Left ventricle myocardium inferior (tissue), 1 donor: ENCODE results near the gene CUBN. TPM values are rescaled to one million over a fixed set of nuclear protein-coding genes. Genes with fewer than 3 reads are reported as not detected.

Experiments
- DNase-seq: peaks from one replicate; pipeline ENCODE4 v3.0.0-alpha.2; 2020
- H3K27ac ChIP-seq: fragments of 200-600 bp; replicated peaks from 2 replicates; pipeline ENCODE4 v1.8.0; 2021
- H3K27me3 ChIP-seq: fragments of 200-600 bp; 2 replicates; pipeline ENCODE4 v1.8.0; 2021; ENCODE audit warnings: low read depth
- H3K36me3 ChIP-seq: fragments of 200-600 bp; 2 replicates; pipeline ENCODE4 v1.8.0; 2021
- H3K4me1 ChIP-seq: fragments of 200-600 bp; 2 replicates; pipeline ENCODE4 v1.8.0; 2021
- H3K4me3 ChIP-seq: fragments of 200-600 bp; 2 replicates; pipeline ENCODE4 v1.8.0; 2021; ENCODE audit warnings: mild to moderate bottlenecking, moderate library complexity
- H3K9me3 ChIP-seq: fragments of 200-600 bp; replicated peaks from 2 replicates; pipeline ENCODE4 v1.8.0; 2021
- intact Hi-C: fragments of 100-400 bp; cut with micrococcal nuclease; formaldehyde crosslinking; loops from one replicate; pipeline ENCODE4 v1.11.0; 2022
- total RNA-seq: library from RNA; stranded (reverse); fragmentation: NEBNext Ultra II Directional; extraction: Animal tissue kit (Norgen Biotek cat#: 25700); gene quantifications from one replicate; pipeline ENCODE4 v1.2.1, GENCODE V29; 2021
- TF ChIP-seq, protein P1 (sequence below): fragments of 200-600 bp; IDR thresholded peaks from 2 replicates; pipeline ENCODE4 v1.8.0; 2021; ENCODE audit warnings: antibody characterized with exemption, mild to moderate bottlenecking, borderline replicate concordance
- donor health status: DM: no; HTN: yes; CAD: no; lungs with severe emphysema.

The CUBN gene
- total RNA-seq, 1 donor from 2014 or later, result 0.44 TPM

DNA sequence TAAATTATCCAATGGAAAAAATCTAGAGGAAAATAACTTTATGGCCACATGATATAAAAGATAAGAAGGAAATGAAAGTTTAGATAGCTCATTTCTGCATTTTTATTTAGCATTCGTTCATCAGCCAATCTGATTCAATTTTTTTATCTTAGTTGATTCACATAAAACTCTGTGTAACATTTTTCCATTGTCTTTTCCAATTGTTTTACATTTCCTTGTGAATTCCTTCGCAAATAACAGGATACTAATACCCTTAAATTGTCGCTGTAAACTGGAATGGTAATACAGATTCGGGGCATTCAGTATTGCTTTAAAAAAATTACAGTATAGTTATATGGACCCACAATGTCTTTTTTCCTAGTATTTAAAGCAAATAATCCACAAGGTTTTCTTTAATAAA, 136.4 kb downstream of the CUBN start:
- intact Hi-C loops, result no loop called here

DNA sequence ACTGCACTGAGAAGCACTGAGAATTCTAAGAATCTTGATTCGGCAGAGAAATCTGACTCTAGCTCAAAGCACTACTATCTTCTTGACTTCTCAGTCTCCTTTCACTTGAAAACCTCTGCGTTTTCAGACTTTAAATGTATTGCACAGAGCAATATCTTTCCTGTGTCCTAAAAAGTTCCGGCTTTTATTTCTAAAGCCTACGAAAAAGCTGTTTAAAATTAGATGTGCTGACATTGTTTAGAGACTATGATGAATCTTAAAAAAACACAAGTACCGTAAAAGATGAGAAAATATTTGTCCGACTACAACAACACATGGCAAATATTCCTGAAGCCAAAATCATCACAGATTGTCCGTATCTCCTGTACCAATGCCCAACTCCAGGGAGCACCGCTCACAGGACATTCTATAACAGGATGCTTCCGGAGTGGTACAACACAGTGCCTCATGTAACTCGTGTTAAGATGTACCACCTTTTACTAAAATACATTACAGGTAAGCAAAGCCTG, 136.9 kb downstream of the CUBN start:
- Histone ChIP-seq H3K4me3 (peak overlapping the region; percentile 29), H3K4me1 (peaks cover 41% of the 10 kb centered on the region), H3K9me3 (no peaks in the 10 kb centered on the region), H3K27ac (peak overlapping the region; percentile 70), H3K27me3 (no peaks in the 10 kb centered on the region), H3K36me3 (no peaks in the 10 kb centered on the region)
- intact Hi-C loops, result no loop called here
- TF ChIP-seq, protein P1, sequence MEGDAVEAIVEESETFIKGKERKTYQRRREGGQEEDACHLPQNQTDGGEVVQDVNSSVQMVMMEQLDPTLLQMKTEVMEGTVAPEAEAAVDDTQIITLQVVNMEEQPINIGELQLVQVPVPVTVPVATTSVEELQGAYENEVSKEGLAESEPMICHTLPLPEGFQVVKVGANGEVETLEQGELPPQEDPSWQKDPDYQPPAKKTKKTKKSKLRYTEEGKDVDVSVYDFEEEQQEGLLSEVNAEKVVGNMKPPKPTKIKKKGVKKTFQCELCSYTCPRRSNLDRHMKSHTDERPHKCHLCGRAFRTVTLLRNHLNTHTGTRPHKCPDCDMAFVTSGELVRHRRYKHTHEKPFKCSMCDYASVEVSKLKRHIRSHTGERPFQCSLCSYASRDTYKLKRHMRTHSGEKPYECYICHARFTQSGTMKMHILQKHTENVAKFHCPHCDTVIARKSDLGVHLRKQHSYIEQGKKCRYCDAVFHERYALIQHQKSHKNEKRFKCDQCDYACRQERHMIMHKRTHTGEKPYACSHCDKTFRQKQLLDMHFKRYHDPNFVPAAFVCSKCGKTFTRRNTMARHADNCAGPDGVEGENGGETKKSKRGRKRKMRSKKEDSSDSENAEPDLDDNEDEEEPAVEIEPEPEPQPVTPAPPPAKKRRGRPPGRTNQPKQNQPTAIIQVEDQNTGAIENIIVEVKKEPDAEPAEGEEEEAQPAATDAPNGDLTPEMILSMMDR, result no peak
- DNase-seq, result no peak

More for the DNA sequence above, 136.4 kb downstream of the CUBN start:
- peaks cover 36% of the 10 kb centered on the region for H3K4me1 ChIP-seq
- H3K36me3 ChIP-seq, result no peaks in the 10 kb centered on the region
- no peak for DNase-seq
- peak overlapping the region; percentile 29 for H3K4me3 ChIP-seq
- H3K27me3 ChIP-seq, result no peaks in the 10 kb centered on the region
- no peaks in the 10 kb centered on the region for H3K9me3 ChIP-seq
- TF ChIP-seq, protein P1, result no peak
- peak overlapping the region; percentile 70 for H3K27ac ChIP-seq

DNA sequence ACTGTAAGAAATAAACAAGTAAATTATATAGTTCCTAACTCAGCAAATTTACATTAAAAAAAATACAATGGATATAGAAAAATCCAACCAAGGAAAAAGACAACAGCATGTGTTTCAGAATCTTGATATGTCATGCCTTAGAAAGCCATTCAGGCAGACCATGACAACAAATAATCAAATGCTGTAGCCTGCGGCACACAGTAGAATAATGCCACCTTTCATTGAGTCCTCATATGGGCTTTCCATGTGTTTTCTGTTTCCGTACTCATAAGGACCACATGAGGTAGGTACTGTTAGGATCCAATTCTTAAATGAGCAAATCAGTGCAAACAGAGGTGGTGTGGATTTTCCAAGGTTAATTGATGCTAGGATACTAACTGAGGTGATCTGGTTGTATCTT, 138.6 kb downstream of the CUBN start:
- TF ChIP-seq, protein P1, result no peak
- Histone ChIP-seq H3K27me3 (no peaks in the 10 kb centered on the region), H3K36me3 (no peaks in the 10 kb centered on the region), H3K9me3 (no peaks in the 10 kb centered on the region), H3K4me3 (no peak overlapping the region), H3K27ac (no peak overlapping the region), H3K4me1 (peaks cover 46% of the 10 kb centered on the region)
- DNase-seq, result no peak
- intact Hi-C loops, result no loop called here

DNA sequence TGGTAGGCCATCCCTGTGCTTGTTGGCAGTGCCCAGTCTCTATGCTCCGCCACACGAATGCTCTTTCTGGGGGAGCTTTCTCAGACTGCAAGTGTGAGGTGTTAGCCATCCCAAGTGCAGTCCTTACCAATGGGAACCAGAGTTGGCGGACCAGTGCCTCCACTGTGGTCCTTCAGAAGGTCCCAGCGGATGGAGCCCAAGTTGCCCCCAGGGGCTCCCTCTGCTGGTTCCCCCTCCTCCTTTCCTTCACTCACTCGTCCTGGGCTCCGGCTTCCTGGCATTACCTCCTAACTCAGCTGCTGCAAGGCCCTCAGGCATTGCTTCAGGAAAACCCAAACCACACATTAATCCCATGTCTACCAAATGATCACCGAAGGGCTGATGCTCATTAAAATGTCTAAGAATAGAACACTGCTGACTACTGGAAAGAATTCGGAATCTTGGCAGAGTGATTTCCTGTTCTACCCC, 139.8 kb downstream of the CUBN start:
- Histone ChIP-seq H3K27ac (no peak overlapping the region), H3K27me3 (no peaks in the 10 kb centered on the region), H3K36me3 (no peaks in the 10 kb centered on the region), H3K4me1 (peaks cover 36% of the 10 kb centered on the region), H3K9me3 (no peaks in the 10 kb centered on the region), H3K4me3 (no peak overlapping the region)
- TF ChIP-seq, protein P1, result no peak
- no peak for DNase-seq
- intact Hi-C loops, result no loop called here

GRCh38 chr10:16988900-16989299, 140.7 kb downstream of the CUBN start:
- DNase-seq, result no peak
- peaks cover 34% of the 10 kb centered on the region for H3K4me1 ChIP-seq
- intact Hi-C loops, result no loop called here
- H3K27ac ChIP-seq, result no peak overlapping the region
- no peaks in the 10 kb centered on the region for H3K36me3 ChIP-seq
- H3K27me3 ChIP-seq, result no peaks in the 10 kb centered on the region
- H3K4me3 ChIP-seq, result no peak overlapping the region
- no peaks in the 10 kb centered on the region for H3K9me3 ChIP-seq
- TF ChIP-seq, protein P1, result no peak
